PC-3 (cell line): ENCODE measurements around the gene RNF130. TPM values are rescaled to one million over a fixed set of nuclear protein-coding genes. Genes with fewer than 3 reads are reported as not detected.

Experiments
- ATAC-seq: fragments of 200-7000 bp; cut with Tn5 transposase; 2 replicates; pipeline ENCODE4 v1.9.1; 2020; ENCODE audit warnings: mild to moderate bottlenecking, moderate library complexity
- BruUV-seq: library from RNA; stranded (reverse); fragments of 400-500 nt; replicated peaks from 2 replicates; lab custom pipeline; 2021; lab: Mats Ljungman, UMichigan
- CTCF ChIA-PET: fragments of 300-600 bp; sonication (Branson Sonifier 250); formaldehyde crosslinking; loops from one replicate; lab custom pipeline; 2022; ENCODE audit warnings: antibody characterized with exemption; lab: Charles Lee
- POLR2A ChIA-PET: fragments of 300-600 bp; sonication (Branson Sonifier 250); formaldehyde crosslinking; loops from one replicate; lab custom pipeline; 2022; ENCODE audit warnings: antibody characterized with exemption; ENCODE audit not compliant: unreplicated experiment; lab: Charles Lee
- DNase-seq: peaks from one replicate; pipeline ENCODE4 v3.0.0-alpha.2; 2015
- H2AFZ ChIP-seq: fragments of 300-600 bp; sonication (generic); 2 replicates; pipeline ENCODE4 v1.6.0; 2016; ENCODE audit warnings: antibody characterized with exemption, low read length
- H3F3A ChIP-seq: fragments of 300-600 bp; sonication (generic); one replicate; pipeline ENCODE4 v1.6.0; 2017; ENCODE audit warnings: antibody characterized with exemption, low read length, control low read depth, mild to moderate bottlenecking; ENCODE audit not compliant: unreplicated experiment
- H3K27ac ChIP-seq: fragments of 300-600 bp; sonication (generic); 2 replicates; pipeline ENCODE4 v1.5.1; 2016; ENCODE audit warnings: mild to moderate bottlenecking, low read length
- H3K27me3 ChIP-seq: fragments of 300-600 bp; sonication (generic); 2 replicates; pipeline ENCODE4 v1.6.1; 2016; ENCODE audit warnings: low read length, mixed read lengths
- H3K36me3 ChIP-seq: fragments of 300-600 bp; sonication (generic); 2 replicates; pipeline ENCODE4 v1.6.1; 2016; ENCODE audit warnings: low read depth, mixed run types, low read length, mixed read lengths
- H3K4me1 ChIP-seq: fragments of 300-600 bp; sonication (generic); 2 replicates; pipeline ENCODE4 v1.5.1; 2016; ENCODE audit warnings: low read length; ENCODE audit not compliant: insufficient read depth
- H3K4me2 ChIP-seq: fragments of 300-600 bp; sonication (generic); 2 replicates; pipeline ENCODE4 v1.6.0; 2016; ENCODE audit warnings: low read length
- H3K4me3 ChIP-seq: fragments of 300-600 bp; sonication (generic); 2 replicates; pipeline ENCODE4 v1.5.1; 2016; ENCODE audit warnings: mild to moderate bottlenecking, low read length, mixed read lengths
- H3K79me2 ChIP-seq: fragments of 300-600 bp; sonication (generic); 2 replicates; pipeline ENCODE4 v1.6.1; 2017; ENCODE audit warnings: low read length, mixed read lengths
- H3K9ac ChIP-seq: fragments of 300-600 bp; sonication (generic); 2 replicates; pipeline ENCODE4 v1.6.0; 2016; ENCODE audit warnings: mild to moderate bottlenecking, low read length
- H3K9me2 ChIP-seq: fragments of 300-600 bp; sonication (generic); replicated peaks from 2 replicates; pipeline ENCODE4 v1.6.1; 2016; ENCODE audit warnings: mixed run types, low read length, mixed read lengths
- H3K9me3 ChIP-seq: fragments of 300-600 bp; sonication (generic); 2 replicates; pipeline ENCODE4 v1.6.1; 2016; ENCODE audit warnings: low read length, mixed read lengths
- H4K20me1 ChIP-seq: fragments of 300-600 bp; sonication (generic); 2 replicates; pipeline ENCODE4 v1.6.1; 2016; ENCODE audit warnings: low read length, mixed read lengths
- CTCF ChIP-seq: fragments of 300-600 bp; sonication (generic); conservative IDR thresholded peaks from 2 replicates; pipeline ENCODE4 v1.5.1; 2017; ENCODE audit warnings: antibody characterized with exemption, low read depth, mild to moderate bottlenecking, low read length
- EZH2 ChIP-seq: fragments of 300-600 bp; sonication (generic); IDR thresholded peaks from one replicate; pipeline ENCODE4 v1.6.1; 2017; ENCODE audit warnings: antibody characterized with exemption, mild to moderate bottlenecking, low read length; ENCODE audit not compliant: unreplicated experiment
- EZH2phosphoT487 ChIP-seq: fragments of 300-600 bp; sonication (generic); IDR thresholded peaks from 2 replicates; pipeline ENCODE4 v1.6.1; 2018; ENCODE audit warnings: mild to moderate bottlenecking, antibody characterized with exemption, low read length, borderline replicate concordance
- intact Hi-C: fragments of 100-400 bp; cut with micrococcal nuclease; formaldehyde crosslinking; loops from 2 replicates; pipeline ENCODE4 v1.9.0; 2023
- total RNA-seq: library from RNA; depleted of rRNA; stranded (reverse); fragments of >200 nt; gene quantifications from 2 replicates; pipeline ENCODE4 v1.2.3, GENCODE V29; 2014

The RNF130 gene
- total RNA-seq, 1 experiment from 2014 or later: 31.2 TPM

DNA sequence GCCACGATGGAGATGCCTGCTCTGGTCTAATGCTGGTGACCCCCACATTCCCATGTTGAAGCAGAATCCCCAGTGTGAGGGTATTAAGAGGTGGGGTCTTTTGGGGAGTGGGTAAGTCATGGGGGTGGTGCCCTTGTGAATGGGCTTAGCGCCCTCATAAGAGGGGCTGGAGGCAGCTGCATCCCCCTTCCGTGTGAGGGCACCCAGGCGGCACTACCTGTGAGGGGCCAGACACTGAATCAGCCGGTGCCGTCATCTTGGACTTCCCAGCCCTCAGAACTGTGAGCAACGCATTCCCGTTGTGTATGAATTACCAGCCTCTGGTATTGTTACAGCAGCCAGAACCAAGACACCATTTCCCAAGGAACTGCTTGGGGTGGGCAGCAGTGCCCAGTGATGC lies 27.0 kb upstream of the RNF130 start:
- no peak for TF ChIP-seq EZH2
- TF ChIP-seq EZH2phosphoT487: no peak
- TF ChIP-seq CTCF: no peak
- no peak overlapping the region for H3K27ac ChIP-seq
- H3K4me1 ChIP-seq: no peaks in the 10 kb centered on the region
- intact Hi-C loops: no loop called here
- no peaks in the 10 kb centered on the region for H3K27me3 ChIP-seq
- H3K9me3 ChIP-seq: no peaks in the 10 kb centered on the region
- BruUV-seq: no TSS peak
- H3K4me3 ChIP-seq: no peak overlapping the region
- no peaks in the 10 kb centered on the region for H3K9me2 ChIP-seq
- no peak for ATAC-seq
- no peak overlapping the region for H3K4me2 ChIP-seq
- H3K9ac ChIP-seq: no peak overlapping the region
- DNase-seq: no peak
- ChIA-PET POLR2A (no interaction called here), CTCF (no interaction called here)
- no peak overlapping the region for H2AFZ ChIP-seq
- H3F3A ChIP-seq: no peaks in the 10 kb centered on the region
- H3K36me3 ChIP-seq: no peaks in the 10 kb centered on the region
- H4K20me1 ChIP-seq: no peaks in the 10 kb centered on the region
- H3K79me2 ChIP-seq: no peaks in the 10 kb centered on the region

GRCh38 chr5:180097926-180098325 lies 26.4 kb upstream of the RNF130 start:
- Histone ChIP-seq H3K4me1 (no peaks in the 10 kb centered on the region), H3K9ac (no peak overlapping the region), H3K4me2 (no peak overlapping the region), H2AFZ (no peak overlapping the region), H3K4me3 (no peak overlapping the region), H3K9me2 (no peaks in the 10 kb centered on the region), H3F3A (no peaks in the 10 kb centered on the region), H3K79me2 (no peaks in the 10 kb centered on the region), H3K9me3 (no peaks in the 10 kb centered on the region), H3K27me3 (no peaks in the 10 kb centered on the region), H4K20me1 (no peaks in the 10 kb centered on the region), H3K27ac (no peak overlapping the region), H3K36me3 (no peaks in the 10 kb centered on the region)
- ATAC-seq (no peak), DNase-seq (no peak)
- TF ChIP-seq CTCF (no peak), EZH2phosphoT487 (no peak), EZH2 (no peak)
- intact Hi-C loops: no loop called here
- BruUV-seq: no TSS peak
- ChIA-PET CTCF (no interaction called here), POLR2A (no interaction called here)

- Histone ChIP-seq H3K4me2 (no peak overlapping the region), H3K36me3 (no peaks in the 10 kb centered on the region), H3K9me2 (no peaks in the 10 kb centered on the region), H3K27me3 (no peaks in the 10 kb centered on the region), H4K20me1 (no peaks in the 10 kb centered on the region), H3K27ac (no peak overlapping the region), H3F3A (no peaks in the 10 kb centered on the region), H2AFZ (no peak overlapping the region), H3K4me3 (no peak overlapping the region), H3K79me2 (no peaks in the 10 kb centered on the region), H3K4me1 (no peaks in the 10 kb centered on the region), H3K9me3 (no peaks in the 10 kb centered on the region), H3K9ac (no peak overlapping the region)
- ChIA-PET POLR2A (no interaction called here), CTCF (no interaction called here)
- no TSS peak for BruUV-seq
- no peak for ATAC-seq
- DNase-seq: no peak
- intact Hi-C loops: no loop called here
- TF ChIP-seq EZH2 (no peak), CTCF (no peak), EZH2phosphoT487 (no peak)
Observed at GRCh38 chr5:180097163-180097894, 25.8 kb upstream of the RNF130 start.
